Esophagus squamous epithelium (tissue), 5 donors: ENCODE data around the gene GFRA1. TPM values are rescaled to one million over a fixed set of nuclear protein-coding genes. Genes with fewer than 3 reads are reported as not detected.

Experiments used
- DNase-seq: peaks from one replicate; lab custom pipeline; 2025; lab: John Stamatoyannopoulos, UW
- H3K27ac ChIP-seq, 4 donors: fragments of 200-600 bp; sonication (generic); one replicate each; pipeline ENCODE4 v1.5.1; 2016 to 2019; ENCODE audit warnings: mild to moderate bottlenecking in 1 of 4
- H3K27me3 ChIP-seq, 4 donors: fragments of 200-600 bp; sonication (generic); 1 replicate in 3 of 4; 2 replicates in 1 of 4; pipeline versions ENCODE4 v1.5.1 to v1.6.0; 2017 to 2021; ENCODE audit warnings: antibody characterized with exemption in 1 of 4
- H3K36me3 ChIP-seq, 3 donors: fragments of 200-600 bp; sonication (generic); one replicate each; pipeline ENCODE4 v1.5.1; 2016 to 2019
- H3K4me1 ChIP-seq, 3 donors: fragments of 200-600 bp; sonication (generic); one replicate each; pipeline ENCODE4 v1.5.1; 2017 to 2019
- H3K4me3 ChIP-seq, 4 donors: fragments of 200-600 bp; sonication (generic); 1 replicate in 3 of 4; 2 replicates in 1 of 4; pipeline ENCODE4 v1.5.1; 2016 to 2019; ENCODE audit warnings: mild to moderate bottlenecking in 2 of 4, moderate library complexity in 1 of 4
- H3K9me3 ChIP-seq, 3 donors: fragments of 200-600 bp; sonication (generic); one replicate each; pipeline ENCODE4 v1.5.1; 2016 to 2019
- CTCF ChIP-seq, 6 experiments: fragments of 450-650 bp in 4 of 6; fragments of 200-600 bp in 2 of 6; sonication (generic) in 2 of 6; IDR thresholded peaks; one replicate each; pipeline ENCODE4 v1.5.1; 2016 to 2019; ENCODE audit warnings: antibody characterized with exemption in 6 of 6, mild to moderate bottlenecking in 4 of 6, moderate library complexity in 4 of 6
- POLR2A ChIP-seq, 4 donors: fragments of 450-650 bp; IDR thresholded peaks; one replicate each; pipeline ENCODE4 v1.6.1; 2017; ENCODE audit warnings: antibody characterized with exemption in 4 of 4, mild to moderate bottlenecking in 4 of 4, moderate library complexity in 3 of 4
- whole genome bisulfite sequencing, 2 donors: methylation state at CpG; one replicate each; pipeline ENCODE4 v1.1.5; 2018; 5-methylcytosine and 5-hydroxymethylcytosine counted together
- intact Hi-C: fragments of 100-400 bp; cut with DNase I; formaldehyde crosslinking; loops from one replicate; pipeline ENCODE4 v1.15.0; 2022
- total RNA-seq, 4 donors: library from RNA; depleted of rRNA; stranded (reverse); fragments of >200 nt; gene quantifications; one replicate each; pipeline ENCODE4 v1.1.0, GENCODE V29; 2016
- donor health status: DM: yes; HTN: yes; CAD: no.

Gene GFRA1
- total RNA-seq, 4 donors from 2014 or later: 1.0 to 79.9 (median 4.2) TPM

- peaks cover 0 to 4% (median 0%) of the 10 kb centered on the region in 3 donors for H3K9me3 ChIP-seq
- WGBS, 2 donors: 71 to 77% methylated on average over 13 of the region's 13 CpGs
- intact Hi-C loops: no loop called here
- no peaks in the 10 kb centered on the region for H3K27me3 ChIP-seq
- TF ChIP-seq CTCF (IDR thresholded peaks at IDR 0.05) (no peak), POLR2A (IDR thresholded peaks at IDR 0.05) (no peak)
- no peak for DNase-seq
- H3K36me3 ChIP-seq: no peaks in the 10 kb centered on the region
- H3K27ac ChIP-seq: no peak overlapping the region
- no peaks in the 10 kb centered on the region for H3K4me1 ChIP-seq
- no peak overlapping the region for H3K4me3 ChIP-seq
Measured at GRCh38 chr10:116132780-116133399, 140.1 kb downstream of the GFRA1 start.

- Histone ChIP-seq H3K4me3 (no peak overlapping the region), H3K27me3 (no peaks in the 10 kb centered on the region), H3K36me3 (no peaks in the 10 kb centered on the region), H3K4me1 (no peaks in the 10 kb centered on the region), H3K9me3 (peaks cover 0 to 4% (median 0%) of the 10 kb centered on the region in 3 donors), H3K27ac (no peak overlapping the region)
- intact Hi-C loops: no loop called here
- no peak for DNase-seq
- WGBS, 2 donors: 37 to 92% methylated on average over 1 of the region's 1 CpG
- no peak for TF ChIP-seq CTCF (IDR thresholded peaks at IDR 0.05)
- TF ChIP-seq POLR2A (IDR thresholded peaks at IDR 0.05): no peak
Measured at GRCh38 chr10:116130006-116130405, 143.0 kb downstream of the GFRA1 start.

DNA sequence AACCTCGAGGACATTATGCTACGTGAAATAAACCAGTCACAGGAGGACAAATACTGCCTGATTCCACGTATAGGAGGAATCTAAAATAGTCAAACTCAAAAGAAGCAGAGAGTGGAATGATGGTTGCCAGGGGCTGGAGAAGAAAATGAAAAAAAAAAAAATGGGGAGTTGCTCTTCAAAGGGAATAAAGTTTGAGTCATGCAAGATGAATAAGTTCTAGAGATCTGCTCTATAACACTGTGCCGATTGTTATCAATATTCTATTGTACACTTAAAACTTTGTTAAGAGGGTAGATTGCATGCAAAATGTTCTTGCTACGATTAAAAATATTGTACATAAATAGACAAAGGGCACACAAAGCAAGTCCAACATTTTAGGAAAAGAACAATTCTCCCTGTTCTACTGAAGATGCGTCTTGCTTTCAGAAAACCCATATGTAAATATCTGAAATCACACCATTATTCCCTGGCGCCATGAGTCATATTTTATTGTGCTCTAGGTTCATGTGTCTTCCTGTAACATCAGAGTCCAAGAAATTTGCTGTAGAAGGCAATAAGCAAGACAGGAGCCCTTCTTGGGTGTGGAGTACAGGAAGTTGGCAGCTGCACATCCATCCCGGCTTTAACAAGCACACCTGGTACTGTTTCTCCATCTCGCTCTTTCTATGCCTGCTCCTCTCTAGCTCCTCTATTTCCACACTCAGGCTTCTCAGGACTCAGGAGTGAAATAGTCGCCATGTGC lies 145.9 kb downstream of the GFRA1 start:
- no peak overlapping the region for H3K27ac ChIP-seq
- H3K27me3 ChIP-seq: no peaks in the 10 kb centered on the region
- no peak for TF ChIP-seq CTCF (IDR thresholded peaks at IDR 0.05)
- no peak for TF ChIP-seq POLR2A (IDR thresholded peaks at IDR 0.05)
- no peaks in the 10 kb centered on the region for H3K36me3 ChIP-seq
- H3K4me1 ChIP-seq: no peaks in the 10 kb centered on the region
- no peak overlapping the region for H3K4me3 ChIP-seq
- WGBS, 2 donors: 72 to 78% methylated on average over 10 of the region's 10 CpGs
- peaks cover 0 to 4% (median 0%) of the 10 kb centered on the region in 3 donors for H3K9me3 ChIP-seq
- no peak for DNase-seq
- intact Hi-C loops: no loop called here

DNA sequence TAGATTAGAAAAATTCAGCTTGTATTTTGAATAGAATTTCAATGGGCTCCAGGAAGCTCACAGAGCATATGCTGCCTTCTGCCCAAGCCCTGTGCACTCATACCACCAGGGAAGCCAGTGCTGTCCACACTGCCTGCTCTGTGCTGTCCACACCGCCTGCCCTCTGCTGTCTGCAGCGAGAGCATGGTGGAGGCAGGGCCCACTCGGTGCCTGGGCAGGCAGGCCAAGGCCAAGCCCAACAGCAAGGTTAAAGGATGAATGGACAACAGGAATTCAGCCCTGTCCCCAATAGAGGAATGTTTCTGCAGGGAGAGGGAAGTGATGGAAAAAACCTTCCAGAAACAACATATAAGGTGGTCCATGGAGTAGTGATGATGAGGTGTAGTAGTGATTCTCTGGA lies 146.8 kb downstream of the GFRA1 start:
- TF ChIP-seq POLR2A (IDR thresholded peaks at IDR 0.05) (no peak), CTCF (IDR thresholded peaks at IDR 0.05) (no peak)
- H3K27ac ChIP-seq: no peak overlapping the region
- peaks cover 0 to 4% (median 0%) of the 10 kb centered on the region in 3 donors for H3K9me3 ChIP-seq
- no peaks in the 10 kb centered on the region for H3K4me1 ChIP-seq
- no peaks in the 10 kb centered on the region for H3K27me3 ChIP-seq
- DNase-seq: no peak
- no peak overlapping the region for H3K4me3 ChIP-seq
- no peaks in the 10 kb centered on the region for H3K36me3 ChIP-seq
- 73% methylated on average over 2 of the region's 3 CpGs; no CpG with 5 or more reads in 1 of the 2 donors for WGBS, 2 donors
- intact Hi-C loops: no loop called here

- Histone ChIP-seq H3K4me3 (no peak overlapping the region), H3K27me3 (no peaks in the 10 kb centered on the region), H3K27ac (no peak overlapping the region), H3K9me3 (no peaks in the 10 kb centered on the region), H3K4me1 (no peaks in the 10 kb centered on the region), H3K36me3 (no peaks in the 10 kb centered on the region)
- intact Hi-C loops: no loop called here
- 61 to 69% methylated on average over 4 to 10 of the region's 19 CpGs for WGBS, 2 donors
- DNase-seq: no peak
- TF ChIP-seq POLR2A (IDR thresholded peaks at IDR 0.05) (no peak), CTCF (IDR thresholded peaks at IDR 0.05) (no peak)
Measured at GRCh38 chr10:116125180-116125579, 147.8 kb downstream of the GFRA1 start.
